ENCODE measurements around the gene UNC79.

Gene UNC79

GRCh38 chr14:93540235-93540634 is 109.5 kb downstream of the UNC79 start:
- no peak overlapping the region for H3K4me3 ChIP-seq (replicated peaks; ENCODE audit: low read depth, low read length)
- H3K36me3 ChIP-seq (ENCODE audit: control insufficient read depth, insufficient read depth, low read length): no peaks in the 10 kb centered on the region
- no peaks in the 10 kb centered on the region for H3K27me3 ChIP-seq (replicated peaks; ENCODE audit: control insufficient read depth, insufficient read depth, low read length)
- TF ChIP-seq, protein P1, sequence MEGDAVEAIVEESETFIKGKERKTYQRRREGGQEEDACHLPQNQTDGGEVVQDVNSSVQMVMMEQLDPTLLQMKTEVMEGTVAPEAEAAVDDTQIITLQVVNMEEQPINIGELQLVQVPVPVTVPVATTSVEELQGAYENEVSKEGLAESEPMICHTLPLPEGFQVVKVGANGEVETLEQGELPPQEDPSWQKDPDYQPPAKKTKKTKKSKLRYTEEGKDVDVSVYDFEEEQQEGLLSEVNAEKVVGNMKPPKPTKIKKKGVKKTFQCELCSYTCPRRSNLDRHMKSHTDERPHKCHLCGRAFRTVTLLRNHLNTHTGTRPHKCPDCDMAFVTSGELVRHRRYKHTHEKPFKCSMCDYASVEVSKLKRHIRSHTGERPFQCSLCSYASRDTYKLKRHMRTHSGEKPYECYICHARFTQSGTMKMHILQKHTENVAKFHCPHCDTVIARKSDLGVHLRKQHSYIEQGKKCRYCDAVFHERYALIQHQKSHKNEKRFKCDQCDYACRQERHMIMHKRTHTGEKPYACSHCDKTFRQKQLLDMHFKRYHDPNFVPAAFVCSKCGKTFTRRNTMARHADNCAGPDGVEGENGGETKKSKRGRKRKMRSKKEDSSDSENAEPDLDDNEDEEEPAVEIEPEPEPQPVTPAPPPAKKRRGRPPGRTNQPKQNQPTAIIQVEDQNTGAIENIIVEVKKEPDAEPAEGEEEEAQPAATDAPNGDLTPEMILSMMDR (IDR thresholded peaks at IDR 0.05; ENCODE audit: insufficient read depth, low read length, poor library complexity, severe bottlenecking): no peak
- DNase-seq (ENCODE audit: extremely low read depth, insufficient read length): no peak

DNA sequence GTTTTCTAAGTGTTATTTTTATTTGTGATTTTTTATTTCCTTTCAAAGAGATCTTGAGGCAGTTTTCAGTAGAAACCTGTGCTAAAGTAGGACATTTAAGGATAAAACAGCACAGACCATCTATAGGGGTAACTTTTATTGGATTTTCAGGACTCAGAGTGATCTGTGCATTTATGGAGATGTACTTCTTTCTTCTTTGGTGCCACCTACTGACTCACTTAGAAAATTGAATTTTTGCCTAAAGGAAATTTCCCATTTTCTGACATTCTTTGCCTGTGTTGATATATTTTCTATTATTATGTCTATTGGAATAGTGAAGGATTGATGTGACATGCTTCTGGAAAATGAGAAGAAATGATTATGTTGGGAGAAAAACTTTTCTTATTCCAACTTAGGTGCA is 113.0 kb downstream of the UNC79 start:
- no peak for DNase-seq (ENCODE audit: extremely low read depth, insufficient read length)
- no peaks in the 10 kb centered on the region for H3K36me3 ChIP-seq (ENCODE audit: control insufficient read depth, insufficient read depth, low read length)
- H3K4me3 ChIP-seq (replicated peaks; ENCODE audit: low read depth, low read length): no peak overlapping the region
- TF ChIP-seq, protein P1 (IDR thresholded peaks at IDR 0.05; ENCODE audit: insufficient read depth, low read length, poor library complexity, severe bottlenecking): peak; percentile 39
- no peaks in the 10 kb centered on the region for H3K27me3 ChIP-seq (replicated peaks; ENCODE audit: control insufficient read depth, insufficient read depth, low read length)

- Histone ChIP-seq H3K4me3 (replicated peaks; ENCODE audit: low read depth, low read length) (no peak overlapping the region), H3K36me3 (ENCODE audit: control insufficient read depth, insufficient read depth, low read length) (no peaks in the 10 kb centered on the region), H3K27me3 (replicated peaks; ENCODE audit: control insufficient read depth, insufficient read depth, low read length) (no peaks in the 10 kb centered on the region)
- TF ChIP-seq, protein P1 (IDR thresholded peaks at IDR 0.05; ENCODE audit: insufficient read depth, low read length, poor library complexity, severe bottlenecking): no peak
- DNase-seq (ENCODE audit: extremely low read depth, insufficient read length): no peak
Observed at GRCh38 chr14:93544212-93544611, 113.5 kb downstream of the UNC79 start.

DNA sequence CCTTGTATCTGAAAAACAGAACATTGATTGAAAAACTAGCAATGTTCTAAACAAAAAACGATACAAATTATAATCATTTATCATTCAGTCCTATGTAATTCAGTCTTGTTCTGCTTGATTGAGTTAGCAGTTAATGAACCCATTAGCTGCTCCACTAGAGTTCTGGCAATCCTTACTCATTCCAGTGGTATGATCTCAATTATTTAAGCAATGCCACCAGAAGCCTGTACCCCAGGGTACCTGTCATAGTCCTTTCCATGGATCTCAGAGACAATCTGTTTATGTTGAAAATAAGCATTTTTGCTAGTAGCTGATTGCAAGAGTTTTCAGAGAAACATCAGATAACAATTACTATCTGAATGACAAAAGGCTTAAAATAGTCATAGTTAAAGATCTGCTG is 115.9 kb downstream of the UNC79 start:
- TF ChIP-seq, protein P1 (IDR thresholded peaks at IDR 0.05; ENCODE audit: insufficient read depth, low read length, poor library complexity, severe bottlenecking): no peak
- Histone ChIP-seq H3K27me3 (replicated peaks; ENCODE audit: control insufficient read depth, insufficient read depth, low read length) (no peaks in the 10 kb centered on the region), H3K4me3 (replicated peaks; ENCODE audit: low read depth, low read length) (no peak overlapping the region), H3K36me3 (ENCODE audit: control insufficient read depth, insufficient read depth, low read length) (no peaks in the 10 kb centered on the region)
- DNase-seq (ENCODE audit: extremely low read depth, insufficient read length): no peak

DNA sequence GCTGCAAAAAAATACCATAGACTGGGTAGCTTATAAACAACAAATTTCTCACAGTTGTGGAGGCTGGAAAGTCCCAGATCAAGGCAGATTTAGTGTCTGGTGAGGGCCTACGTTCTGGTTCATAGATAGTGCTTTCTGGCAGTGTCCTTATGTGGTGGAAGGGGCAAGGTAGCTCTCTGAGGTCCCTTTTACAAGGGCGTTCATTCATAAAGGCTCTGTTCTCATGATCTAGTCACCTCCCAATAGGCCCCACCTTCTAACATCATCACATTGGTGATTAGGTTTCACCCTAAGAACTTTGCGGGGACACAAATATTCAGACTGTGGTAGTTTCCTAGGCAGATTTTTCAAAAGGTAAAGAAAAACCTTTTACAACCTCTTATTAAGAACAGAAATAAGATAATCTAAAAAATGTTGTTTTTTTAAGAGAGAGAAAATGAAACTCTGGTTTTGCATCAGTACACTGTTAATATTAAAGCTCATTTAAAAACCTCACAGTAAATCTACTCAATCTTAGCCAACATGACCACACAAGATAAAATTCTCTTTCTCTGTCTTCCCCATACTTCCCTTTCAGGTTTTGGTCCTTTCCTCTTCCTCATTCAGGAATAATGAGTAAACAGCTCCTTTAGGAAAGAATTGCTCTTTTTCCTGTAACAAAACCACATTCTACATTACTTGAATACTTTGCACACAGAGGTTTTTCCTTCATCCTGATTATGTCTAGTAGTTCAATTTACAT is 117.5 kb downstream of the UNC79 start:
- DNase-seq (ENCODE audit: extremely low read depth, insufficient read length): no peak
- Histone ChIP-seq H3K4me3 (replicated peaks; ENCODE audit: low read depth, low read length) (no peak overlapping the region), H3K36me3 (ENCODE audit: control insufficient read depth, insufficient read depth, low read length) (no peaks in the 10 kb centered on the region), H3K27me3 (replicated peaks; ENCODE audit: control insufficient read depth, insufficient read depth, low read length) (no peaks in the 10 kb centered on the region)
- TF ChIP-seq, protein P1 (IDR thresholded peaks at IDR 0.05; ENCODE audit: insufficient read depth, low read length, poor library complexity, severe bottlenecking): no peak

DNA sequence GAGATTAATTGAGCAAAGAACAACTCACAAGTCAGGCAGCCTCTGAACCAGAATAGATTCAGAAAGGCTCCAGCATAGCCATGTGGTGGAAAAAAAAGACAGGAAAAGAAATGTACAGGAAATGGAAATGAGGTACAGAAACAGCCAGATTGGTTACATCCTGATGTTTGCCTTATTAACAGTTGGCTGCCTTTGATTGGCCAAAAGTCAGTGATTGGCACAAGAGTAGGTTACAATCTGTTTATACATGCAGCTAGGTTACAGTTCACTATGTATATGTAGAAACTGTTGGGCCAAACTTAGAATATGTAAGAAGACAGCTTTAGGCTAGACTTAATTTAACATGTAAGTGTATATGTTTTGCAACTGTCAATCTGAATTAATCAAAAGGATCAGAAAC is 118.9 kb downstream of the UNC79 start:
- DNase-seq (ENCODE audit: extremely low read depth, insufficient read length): no peak
- H3K4me3 ChIP-seq (replicated peaks; ENCODE audit: low read depth, low read length): no peak overlapping the region
- TF ChIP-seq, protein P1 (IDR thresholded peaks at IDR 0.05; ENCODE audit: insufficient read depth, low read length, poor library complexity, severe bottlenecking): no peak
- no peaks in the 10 kb centered on the region for H3K27me3 ChIP-seq (replicated peaks; ENCODE audit: control insufficient read depth, insufficient read depth, low read length)
- no peaks in the 10 kb centered on the region for H3K36me3 ChIP-seq (ENCODE audit: control insufficient read depth, insufficient read depth, low read length)
